ENCODE results near the gene ADGRL2. TPM values are rescaled to one million over a fixed set of nuclear protein-coding genes. Genes with fewer than 3 reads are reported as not detected.

The ADGRL2 gene
- polyA plus RNA-seq, 3 donors: 135 to 156 (median 148) TPM

DNA sequence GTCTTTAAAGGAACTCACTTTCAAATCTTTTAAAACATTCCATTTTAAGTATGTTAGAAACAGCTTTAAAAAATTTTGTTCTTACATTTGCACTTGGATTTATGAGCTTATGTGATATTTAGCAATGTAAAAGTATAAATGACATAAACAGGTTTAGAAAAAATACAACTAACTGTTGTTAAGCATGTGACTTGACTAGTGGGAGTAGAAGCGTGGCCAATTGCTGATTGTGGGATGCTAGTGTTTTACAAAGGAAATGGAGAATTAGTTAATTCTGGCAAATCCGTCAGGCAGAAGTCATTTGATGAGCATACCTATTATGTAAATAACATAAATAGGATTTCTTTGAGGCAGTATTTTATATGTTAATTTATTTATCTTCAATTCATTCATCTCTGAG, 175.8 kb downstream of the ADGRL2 start:
- DNase-seq: no peak

- DNase-seq: no peak
Measured at GRCh38 chr1:81978945-81979344, 178.2 kb downstream of the ADGRL2 start.

DNA sequence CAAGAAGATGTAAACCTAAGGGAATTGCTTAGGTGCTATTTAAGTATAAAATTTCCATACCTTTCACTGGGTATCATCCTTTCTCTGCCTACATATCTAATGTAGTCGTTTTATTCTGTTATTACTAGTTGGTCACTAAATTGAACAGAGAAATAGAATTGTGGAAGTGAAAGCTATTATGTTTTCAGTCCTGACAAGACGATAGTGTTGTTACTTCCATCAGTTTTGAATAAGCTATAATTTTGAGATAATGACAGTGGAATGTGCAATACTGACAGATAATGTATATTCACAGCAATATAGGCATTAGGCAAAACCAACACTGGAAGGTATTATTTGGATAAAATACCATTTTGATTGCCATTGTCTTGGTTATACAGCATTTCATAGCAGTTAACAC, 181.8 kb downstream of the ADGRL2 start:
- no peak for DNase-seq

GRCh38 chr1:81989524-81989923, 188.8 kb downstream of the ADGRL2 start:
- no peak for DNase-seq

- DNase-seq: no peak
Measured at GRCh38 chr1:81990241-81990640, 189.5 kb downstream of the ADGRL2 start.

- DNase-seq: no peak
Measured at GRCh38 chr1:81998165-81998564, 197.4 kb downstream of the ADGRL2 start.

- no peak for DNase-seq
Measured at GRCh38 chr1:81999364-81999763, 198.6 kb downstream of the ADGRL2 start.

- DNase-seq: no peak
Measured at GRCh38 chr1:82000221-82000620, 199.5 kb downstream of the ADGRL2 start.

GRCh38 chr1:82001345-82001744, 200.6 kb downstream of the ADGRL2 start:
- DNase-seq: no peak

GRCh38 chr1:82007804-82008203, 207.1 kb downstream of the ADGRL2 start:
- no peak for DNase-seq

DNA sequence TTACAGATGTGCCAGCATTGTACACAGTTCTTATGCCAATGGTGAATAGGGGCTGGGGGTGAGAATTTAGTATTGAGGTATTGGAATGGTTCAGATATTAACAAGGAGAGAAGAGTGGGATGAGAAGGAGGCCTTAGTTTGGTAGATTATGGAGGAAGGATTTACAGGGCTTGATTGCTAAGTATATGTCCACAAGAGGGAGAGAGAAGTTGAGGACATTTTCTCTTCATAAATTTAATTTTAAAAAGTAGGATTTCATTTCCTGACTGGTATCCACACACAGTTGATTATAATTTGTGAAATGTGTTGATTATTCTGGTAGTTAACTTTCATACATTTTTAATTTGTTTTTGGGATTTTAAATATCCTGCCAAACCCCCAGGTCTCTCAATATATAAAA, 213.0 kb downstream of the ADGRL2 start:
- no peak for DNase-seq

DNA sequence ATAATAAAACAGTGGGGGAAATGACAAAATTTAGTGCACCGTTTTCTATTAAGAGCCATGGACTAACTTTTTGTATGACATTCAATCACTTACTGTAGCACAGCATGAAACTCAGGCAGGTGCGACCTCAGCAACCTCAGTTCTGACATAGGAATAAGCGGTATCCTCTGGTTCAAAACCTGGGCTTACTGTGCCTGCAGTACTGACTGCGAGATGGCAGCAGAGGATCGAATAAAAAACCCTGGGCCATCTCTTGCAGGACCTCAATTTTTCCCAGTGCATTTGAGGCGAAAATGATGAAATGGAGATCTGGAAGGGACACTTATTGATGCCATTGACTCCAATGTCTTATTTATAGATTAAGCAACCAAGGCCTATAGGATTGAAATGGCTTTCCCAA, 214.7 kb downstream of the ADGRL2 start:
- DNase-seq: no peak

DNA sequence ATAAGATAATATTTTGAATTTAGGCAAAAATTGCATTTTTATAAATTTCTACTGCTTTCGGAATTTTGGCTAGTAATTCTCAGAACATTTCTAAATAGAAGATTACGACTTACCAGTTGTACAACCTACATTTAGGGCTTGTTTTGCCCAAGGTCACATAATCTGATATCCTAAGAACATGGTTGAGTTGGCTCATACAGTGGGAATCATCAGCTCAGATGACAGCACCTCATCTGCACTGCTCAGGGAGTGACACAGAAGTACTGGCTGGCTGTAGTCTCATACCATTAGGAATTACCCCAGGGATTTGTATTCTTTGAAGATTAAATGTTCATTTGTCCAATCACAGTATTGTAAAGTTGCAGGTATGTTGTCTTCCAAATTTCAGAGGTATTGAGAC, 217.6 kb downstream of the ADGRL2 start:
- DNase-seq: no peak

DNA sequence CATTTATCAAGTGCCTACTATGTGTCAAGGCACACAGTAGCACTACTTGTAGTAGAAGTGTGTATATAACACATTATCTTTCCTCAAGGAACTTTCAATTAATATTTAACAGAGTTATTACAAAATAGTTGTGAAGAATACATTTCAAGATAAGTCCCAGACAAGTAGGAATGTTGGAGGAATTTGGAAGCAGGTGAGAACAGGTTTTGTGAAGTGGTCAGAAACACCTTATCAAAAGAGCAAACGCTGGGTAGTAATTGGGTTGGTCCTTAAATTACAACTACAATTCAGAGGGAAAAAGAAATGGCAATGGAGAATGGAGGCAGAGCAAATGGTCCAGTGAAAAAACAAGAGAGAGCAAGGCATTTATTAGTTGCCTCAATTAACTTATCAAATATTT, 218.8 kb downstream of the ADGRL2 start:
- no peak for DNase-seq

GRCh38 chr1:82030830-82031229, 230.1 kb downstream of the ADGRL2 start:
- DNase-seq: no peak

DNA sequence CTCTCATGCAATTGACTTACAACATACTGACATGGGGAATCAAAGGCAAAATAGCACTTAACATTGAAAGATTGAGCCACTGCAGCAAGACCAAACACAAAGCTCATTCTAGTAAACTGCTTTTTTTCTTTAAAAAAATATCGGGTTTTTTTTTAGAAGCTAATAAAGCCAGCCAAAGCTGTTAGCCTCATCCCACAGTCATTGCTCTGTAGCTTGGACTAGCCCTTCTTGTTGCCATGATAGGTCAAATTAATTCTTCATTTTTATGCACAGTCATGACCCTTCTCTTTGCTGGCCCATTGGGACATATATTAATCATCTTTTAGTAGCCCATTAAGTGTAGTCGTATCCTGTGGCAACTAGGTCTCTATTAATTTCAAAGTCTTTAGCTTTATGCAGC, 231.3 kb downstream of the ADGRL2 start:
- DNase-seq: peak; percentile 30

GRCh38 chr1:82034812-82035211, 234.1 kb downstream of the ADGRL2 start:
- DNase-seq: no peak

Data from renal pelvis (tissue), 4 donors.